ENCODE data around the gene OR6B1. TPM values are rescaled to one million over a fixed set of nuclear protein-coding genes. Genes with fewer than 3 reads are reported as not detected.

The OR6B1 gene
- total and polyA plus RNA-seq, 12 donors: under 0.01 TPM; not detected in 11

GRCh38 chr7:143979359-143979758 is 20.8 kb upstream of the OR6B1 start:
- no peaks in the 10 kb centered on the region for H3K4me1 ChIP-seq (replicated peaks in 1 of 2)
- no peak overlapping the region for H3K4me3 ChIP-seq
- H3K36me3 ChIP-seq (replicated peaks in 1 of 2): no peaks in the 10 kb centered on the region
- TF ChIP-seq CTCF (IDR thresholded peaks at IDR 0.05): no peak
- TF ChIP-seq POLR2A (IDR thresholded peaks at IDR 0.05): no peak
- no peaks in the 10 kb centered on the region for H3K9me3 ChIP-seq (replicated peaks in 1 of 3)
- no peak for DNase-seq
- no peak overlapping the region for H3K27ac ChIP-seq
- no peaks in the 10 kb centered on the region for H3K27me3 ChIP-seq
- intact Hi-C loops (cut with DNase I): no loop called here
- WGBS, 4 donors: 76 to 100% (median 80%) methylated on average over 1 of the region's 1 CpG

- Histone ChIP-seq H3K9me3 (replicated peaks in 1 of 3) (no peaks in the 10 kb centered on the region), H3K4me1 (replicated peaks in 1 of 2) (no peaks in the 10 kb centered on the region), H3K27ac (no peak overlapping the region), H3K36me3 (replicated peaks in 1 of 2) (no peaks in the 10 kb centered on the region), H3K4me3 (no peak overlapping the region), H3K27me3 (no peaks in the 10 kb centered on the region)
- WGBS, 4 donors: 58 to 74% (median 68%) methylated on average over 2 of the region's 2 CpGs
- intact Hi-C loops (cut with DNase I): no loop called here
- DNase-seq: no peak
- TF ChIP-seq CTCF (IDR thresholded peaks at IDR 0.05) (no peak), POLR2A (IDR thresholded peaks at IDR 0.05) (no peak)
Observed at GRCh38 chr7:143979998-143980397, 20.1 kb upstream of the OR6B1 start.

GRCh38 chr7:143980746-143981510 is 19.2 kb upstream of the OR6B1 start:
- H3K9me3 ChIP-seq (replicated peaks in 1 of 3): no peaks in the 10 kb centered on the region
- H3K27me3 ChIP-seq: no peaks in the 10 kb centered on the region
- 94 to 97% (median 96%) methylated on average over 10 of the region's 10 CpGs for WGBS, 4 donors
- H3K36me3 ChIP-seq (replicated peaks in 1 of 2): no peaks in the 10 kb centered on the region
- TF ChIP-seq POLR2A (IDR thresholded peaks at IDR 0.05) (no peak), CTCF (IDR thresholded peaks at IDR 0.05) (no peak)
- H3K4me3 ChIP-seq: no peak overlapping the region
- no peak overlapping the region for H3K27ac ChIP-seq
- no peaks in the 10 kb centered on the region for H3K4me1 ChIP-seq (replicated peaks in 1 of 2)
- intact Hi-C loops (cut with DNase I): no loop called here
- no peak for DNase-seq

GRCh38 chr7:143983960-143984359 is 16.2 kb upstream of the OR6B1 start:
- Histone ChIP-seq H3K27me3 (no peaks in the 10 kb centered on the region), H3K4me1 (replicated peaks in 1 of 2) (peaks cover 0 to 16% of the 10 kb centered on the region in 2 donors), H3K27ac (no peak overlapping the region), H3K36me3 (replicated peaks in 1 of 2) (no peaks in the 10 kb centered on the region), H3K4me3 (no peak overlapping the region), H3K9me3 (replicated peaks in 1 of 3) (no peaks in the 10 kb centered on the region)
- no peak for DNase-seq
- intact Hi-C loops (cut with DNase I): no loop called here
- 85 to 91% (median 89%) methylated on average over 5 of the region's 5 CpGs for WGBS, 4 donors
- TF ChIP-seq CTCF (IDR thresholded peaks at IDR 0.05): no peak
- TF ChIP-seq POLR2A (IDR thresholded peaks at IDR 0.05): no peak
